Stimulated activated CD4-positive, alpha-beta T cell treated with anti-CD3 and anti-CD28 coated beads, Interleukin-15, amount 100 ng/mL, for 24 hours (primary cell): Measurements from ENCODE around the gene CCDC8.
"Not testable (repeated sequence)": the region's sequence is repeated elsewhere in the genome, so short reads cannot be mapped to it uniquely, and the experiment has no call there.

Experiments
- DNase-seq: peaks from one replicate; pipeline ENCODE4 v3.0.0-alpha.2; 2020

Gene CCDC8, protein sequence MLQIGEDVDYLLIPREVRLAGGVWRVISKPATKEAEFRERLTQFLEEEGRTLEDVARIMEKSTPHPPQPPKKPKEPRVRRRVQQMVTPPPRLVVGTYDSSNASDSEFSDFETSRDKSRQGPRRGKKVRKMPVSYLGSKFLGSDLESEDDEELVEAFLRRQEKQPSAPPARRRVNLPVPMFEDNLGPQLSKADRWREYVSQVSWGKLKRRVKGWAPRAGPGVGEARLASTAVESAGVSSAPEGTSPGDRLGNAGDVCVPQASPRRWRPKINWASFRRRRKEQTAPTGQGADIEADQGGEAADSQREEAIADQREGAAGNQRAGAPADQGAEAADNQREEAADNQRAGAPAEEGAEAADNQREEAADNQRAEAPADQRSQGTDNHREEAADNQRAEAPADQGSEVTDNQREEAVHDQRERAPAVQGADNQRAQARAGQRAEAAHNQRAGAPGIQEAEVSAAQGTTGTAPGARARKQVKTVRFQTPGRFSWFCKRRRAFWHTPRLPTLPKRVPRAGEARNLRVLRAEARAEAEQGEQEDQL

DNA sequence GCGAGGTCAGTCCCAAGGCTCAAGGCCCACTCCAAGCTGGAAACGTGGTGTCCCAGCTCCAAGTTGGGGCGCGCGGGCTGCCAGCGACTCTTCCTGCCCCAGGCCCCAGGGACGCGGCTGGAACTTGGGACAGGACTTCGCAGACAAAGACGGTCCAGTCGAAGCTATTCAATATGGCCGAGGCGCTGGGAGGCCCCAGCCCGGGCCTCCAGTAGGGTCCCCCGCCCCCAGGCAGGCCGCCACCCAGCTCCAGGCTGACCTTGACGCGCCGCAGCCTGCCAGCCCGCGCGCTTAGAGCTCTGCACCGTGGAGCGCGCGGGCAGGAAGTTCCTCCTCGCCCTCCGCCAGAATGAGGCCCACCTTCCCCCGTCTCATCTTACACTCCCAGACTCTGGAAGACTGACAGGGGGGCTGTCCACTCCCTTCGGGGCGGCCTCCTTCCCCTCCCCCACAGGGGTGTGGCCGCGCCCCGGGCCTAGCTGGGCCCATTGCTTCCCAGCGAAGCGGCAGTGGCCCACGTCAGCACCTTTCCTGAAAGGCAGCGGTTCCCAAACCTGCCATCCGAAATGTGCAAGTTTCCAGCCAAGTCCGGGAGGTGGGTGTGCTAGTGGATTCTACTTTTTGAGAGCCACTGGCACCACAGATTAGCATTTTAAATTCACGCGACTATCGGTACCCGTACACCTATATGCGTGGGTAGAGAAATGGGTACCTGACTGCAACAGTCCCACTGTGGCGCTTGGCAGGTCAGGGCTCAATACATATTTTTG is at the start of gene CCDC8:
CCDC8 (minus strand) TSS at position 303 of the 770 bp plus-strand sequence. CDS start 754 bp downstream, outside the sequence.
- DNase-seq = no peak

- DNase-seq = no peak
Observed at GRCh38 chr19:46461537-46461936, 48.2 kb upstream of the CCDC8 start.

- no peak for DNase-seq
Observed at GRCh38 chr19:46460981-46461380, 47.6 kb upstream of the CCDC8 start.

GRCh38 chr19:46460055-46460454 is 46.7 kb upstream of the CCDC8 start:
- DNase-seq = no peak

GRCh38 chr19:46456930-46457329 is 43.6 kb upstream of the CCDC8 start:
- DNase-seq = no peak

- DNase-seq = no peak
Observed at GRCh38 chr19:46454244-46454643, 40.9 kb upstream of the CCDC8 start.

GRCh38 chr19:46453661-46454060 is 40.3 kb upstream of the CCDC8 start:
- no peak for DNase-seq

GRCh38 chr19:46452186-46452585 is 38.8 kb upstream of the CCDC8 start:
- DNase-seq = no peak

DNA sequence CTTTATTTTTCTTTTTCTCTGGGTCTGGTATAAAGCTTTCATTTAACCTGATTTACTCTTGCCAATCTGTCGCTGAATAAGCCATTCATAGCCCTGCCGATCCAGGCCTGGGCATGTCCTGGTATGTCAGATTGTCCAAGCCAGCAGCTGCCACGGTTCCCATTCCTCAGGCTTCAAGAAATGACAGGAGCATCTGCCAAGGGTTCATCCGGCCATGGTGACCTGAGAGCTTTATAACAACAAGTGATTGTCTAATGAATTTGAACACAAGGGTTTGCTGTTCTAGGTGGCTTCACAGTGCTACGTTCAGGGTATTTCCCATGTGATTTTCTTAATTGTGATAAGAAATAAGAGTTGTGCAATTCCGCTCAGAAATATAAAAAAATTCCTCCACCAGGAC is 38.0 kb upstream of the CCDC8 start:
- no peak for DNase-seq

DNA sequence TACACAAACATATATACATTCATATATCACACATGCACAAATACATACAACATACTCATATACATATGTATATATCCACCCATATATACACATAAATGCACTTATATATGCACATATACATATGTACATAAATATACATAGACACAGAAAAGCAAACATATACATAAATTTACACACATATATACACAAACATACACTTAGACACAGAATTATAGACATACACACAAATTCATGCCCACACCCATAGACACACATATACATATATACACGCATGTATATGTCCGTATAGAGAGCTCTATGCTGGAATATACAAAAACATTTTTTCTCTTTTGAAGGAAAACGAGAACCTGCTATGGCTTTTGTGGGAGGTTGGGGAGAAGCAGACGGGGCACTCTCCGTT is 37.4 kb upstream of the CCDC8 start:
- no peak for DNase-seq

- DNase-seq = no peak
Observed at GRCh38 chr19:46449228-46449627, 35.9 kb upstream of the CCDC8 start.

DNA sequence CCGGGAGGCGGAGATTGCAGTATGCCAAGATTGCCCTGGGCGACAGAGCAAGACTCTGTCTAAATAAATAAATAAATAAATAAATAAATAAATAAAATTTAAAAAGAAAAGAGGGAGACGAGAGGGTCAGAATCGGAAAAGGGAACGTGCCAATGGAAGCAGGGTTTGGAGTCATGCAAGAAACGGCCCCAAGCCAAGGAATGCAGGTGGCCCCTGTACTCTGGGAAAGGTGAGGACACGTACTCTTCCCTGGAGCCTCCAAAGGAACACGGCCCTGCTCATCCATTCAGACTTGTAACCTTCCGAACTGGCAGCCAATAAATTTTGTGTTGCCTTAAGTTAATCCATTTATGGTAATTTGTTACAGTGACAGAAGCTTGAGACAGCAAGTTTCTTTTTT is 35.2 kb upstream of the CCDC8 start:
- DNase-seq = no peak

DNA sequence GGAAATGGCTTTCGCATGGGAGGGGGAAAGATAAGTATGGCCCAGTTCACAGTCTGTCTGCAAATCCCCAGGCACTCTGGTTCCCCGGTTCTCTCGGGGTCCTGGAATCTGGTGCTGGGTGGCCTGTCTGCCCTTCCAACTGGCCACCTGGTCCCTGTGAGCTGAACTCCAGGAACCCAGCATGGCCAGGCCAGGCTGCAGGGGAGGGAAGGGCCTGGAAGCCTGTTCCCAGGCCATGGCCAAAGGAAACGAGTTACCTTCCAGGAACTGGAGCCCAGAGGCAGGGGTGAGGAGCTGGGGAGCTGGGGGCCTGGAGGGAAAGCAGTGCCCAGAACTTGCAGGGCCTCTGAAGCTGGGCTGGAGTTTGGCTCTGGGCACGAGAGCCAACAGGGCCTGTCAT is 34.5 kb upstream of the CCDC8 start:
- DNase-seq = no peak

GRCh38 chr19:46447006-46447405 is 33.6 kb upstream of the CCDC8 start:
- no peak for DNase-seq

DNA sequence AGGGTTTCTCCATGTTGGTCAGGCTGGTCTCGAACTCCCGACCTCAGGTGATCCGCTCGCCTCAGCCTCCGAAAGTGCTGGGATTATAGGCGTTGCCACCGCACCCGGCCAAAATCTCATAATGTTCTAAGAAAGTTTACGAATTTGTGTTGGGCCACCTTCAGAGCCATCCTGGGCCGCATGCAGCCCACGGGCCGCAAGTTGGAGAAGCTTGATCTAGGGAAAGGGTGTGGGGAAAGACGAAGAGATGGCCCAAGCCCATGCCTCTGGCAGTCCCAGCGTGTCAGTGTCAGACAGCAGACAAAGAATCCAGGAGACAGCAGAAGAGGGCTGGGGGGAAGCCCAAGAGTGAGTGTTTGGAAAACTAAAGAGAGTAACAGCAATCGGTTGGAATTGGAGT is 32.7 kb upstream of the CCDC8 start:
- no peak for DNase-seq

- no peak for DNase-seq
Observed at GRCh38 chr19:46442808-46443450, 29.6 kb upstream of the CCDC8 start.

- DNase-seq = no peak
Observed at GRCh38 chr19:46441866-46442265, 28.5 kb upstream of the CCDC8 start.

GRCh38 chr19:46435689-46436088 is 22.3 kb upstream of the CCDC8 start:
- not testable (repeated sequence) for DNase-seq

- no peak for DNase-seq
Observed at GRCh38 chr19:46435009-46435408, 21.6 kb upstream of the CCDC8 start.

DNA sequence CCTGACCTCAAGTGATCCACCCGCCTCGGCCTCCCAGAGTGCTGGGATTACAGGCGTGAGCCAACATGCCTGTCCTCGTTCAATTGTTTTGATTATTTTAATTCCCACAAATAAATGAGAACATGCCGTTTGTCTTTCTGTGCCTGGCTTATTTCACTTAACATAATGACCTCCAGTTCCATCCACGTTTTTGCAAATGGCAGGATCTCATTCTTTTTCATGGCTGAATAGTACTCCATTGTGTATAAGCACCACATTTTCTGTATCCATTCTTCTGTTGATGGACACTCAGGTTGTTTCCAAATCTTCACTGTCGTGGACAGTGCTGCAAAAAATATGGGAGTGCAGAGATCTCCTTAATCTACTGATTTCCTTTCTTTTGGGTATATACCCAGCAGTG is 20.1 kb upstream of the CCDC8 start:
- DNase-seq = not testable (repeated sequence)

GRCh38 chr19:46431824-46432223 is 18.5 kb upstream of the CCDC8 start:
- DNase-seq = no peak

DNA sequence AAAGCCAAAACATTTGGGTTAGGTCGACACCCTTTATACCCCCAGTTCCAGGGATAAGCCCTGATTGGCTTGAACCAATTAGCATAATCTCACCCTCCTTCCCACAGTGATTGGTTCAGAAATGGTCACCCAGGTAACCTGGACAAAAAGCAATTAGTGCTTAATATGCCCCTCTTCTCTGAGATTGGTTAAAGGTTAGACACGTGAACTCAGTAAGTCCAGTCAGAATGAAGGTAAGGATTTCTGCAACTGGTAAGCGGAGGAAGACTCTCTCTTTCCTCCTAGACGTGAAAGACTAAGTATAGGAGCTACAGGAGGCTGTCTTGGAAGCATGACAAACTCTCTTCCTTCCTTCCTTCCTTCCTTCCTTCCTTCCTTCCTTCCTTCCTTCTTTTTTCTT is 16.6 kb upstream of the CCDC8 start:
- no peak for DNase-seq
